OCI-LY7 (cell line): ENCODE results near the gene CHD5. TPM values are rescaled to one million over a fixed set of nuclear protein-coding genes. Genes with fewer than 3 reads are reported as not detected.

Experiments used
- BruUV-seq: library from RNA; stranded (reverse); fragments of 400-500 nt; replicated peaks from 2 replicates; lab custom pipeline; 2021; lab: Mats Ljungman, UMichigan
- CTCF ChIA-PET: fragments of 300-600 bp; sonication (Branson Sonifier 250); formaldehyde crosslinking; loops from one replicate; lab custom pipeline; 2022; ENCODE audit warnings: antibody characterized with exemption; ENCODE audit not compliant: unreplicated experiment; lab: Charles Lee
- POLR2A ChIA-PET: fragments of 300-600 bp; sonication (Branson Sonifier 250); formaldehyde crosslinking; loops from one replicate; lab custom pipeline; 2022; ENCODE audit warnings: antibody characterized with exemption; lab: Charles Lee
- DNase-seq: peaks from one replicate; pipeline ENCODE4 v3.0.0-alpha.2; 2015; ENCODE audit warnings: low spot score
- H2AFZ ChIP-seq: fragments of 200-600 bp; sonication (generic), shearing (Covaris generic); 2 replicates; pipeline ENCODE4 v1.6.1; 2014; ENCODE audit warnings: mild to moderate bottlenecking, antibody characterized with exemption, low read length, moderate library complexity
- H3K27ac ChIP-seq: fragments of 200-600 bp; sonication (generic); 2 replicates; pipeline ENCODE4 v1.5.1; 2014; ENCODE audit warnings: mixed run types, low read depth, mild to moderate bottlenecking, moderate library complexity, low read length, inconsistent platforms; ENCODE audit not compliant: poor library complexity, severe bottlenecking
- H3K36me3 ChIP-seq: fragments of 200-600 bp; sonication (generic); 2 replicates; pipeline ENCODE4 v1.6.1; 2014; ENCODE audit warnings: mild to moderate bottlenecking, antibody characterized with exemption, low read length, moderate library complexity, mixed read lengths; ENCODE audit not compliant: insufficient read depth
- H3K4me1 ChIP-seq: fragments of 200-600 bp; sonication (generic); 2 replicates; pipeline ENCODE4 v1.5.1; 2014; ENCODE audit warnings: mild to moderate bottlenecking, low read length; ENCODE audit not compliant: insufficient read depth, poor library complexity, severe bottlenecking
- H3K4me2 ChIP-seq: fragments of 200-600 bp; sonication (generic); 2 replicates; pipeline ENCODE4 v1.6.1; 2014; ENCODE audit warnings: mild to moderate bottlenecking, low read length
- H3K4me3 ChIP-seq: fragments of 200-600 bp; sonication (generic); 2 replicates; pipeline ENCODE4 v1.5.1; 2014; ENCODE audit warnings: mild to moderate bottlenecking, low read depth, low read length; ENCODE audit not compliant: poor library complexity, severe bottlenecking
- H3K79me2 ChIP-seq: fragments of 200-600 bp; sonication (generic); 2 replicates; pipeline ENCODE4 v1.6.1; 2016; ENCODE audit warnings: low read depth, mild to moderate bottlenecking, low read length, moderate library complexity, mixed read lengths; ENCODE audit not compliant: insufficient read depth
- H3K9me2 ChIP-seq: fragments of 200-600 bp; sonication (generic); 2 replicates; pipeline ENCODE4 v1.6.1; 2016; ENCODE audit warnings: mild to moderate bottlenecking, low read length, mixed read lengths; ENCODE audit not compliant: insufficient read depth
- H3K9me3 ChIP-seq: fragments of 200-600 bp; sonication (generic); 2 replicates; pipeline ENCODE4 v1.6.1; 2014; ENCODE audit warnings: mild to moderate bottlenecking, mixed run types, low read length, mixed read lengths
- H4K20me1 ChIP-seq: fragments of 200-600 bp; sonication (generic); 2 replicates; pipeline ENCODE4 v1.6.1; 2014; ENCODE audit warnings: mild to moderate bottlenecking, antibody characterized with exemption, low read length, moderate library complexity, mixed read lengths; ENCODE audit not compliant: insufficient read depth
- CTCF ChIP-seq: fragments of 200-600 bp; sonication (generic); conservative IDR thresholded peaks from 2 replicates; pipeline ENCODE4 v1.5.1; 2014; ENCODE audit warnings: mild to moderate bottlenecking, antibody characterized with exemption, low read length, moderate library complexity, mixed read lengths
- EZH2phosphoT487 ChIP-seq: fragments of 200-600 bp; sonication (generic); IDR thresholded peaks from 2 replicates; pipeline ENCODE4 v1.6.1; 2018; ENCODE audit warnings: low read depth, borderline replicate concordance, mild to moderate bottlenecking, mixed run types, antibody characterized with exemption, low read length, moderate library complexity, mixed read lengths
- intact Hi-C: fragments of 100-400 bp; cut with micrococcal nuclease; formaldehyde crosslinking; loops from one replicate; pipeline ENCODE4 v1.10.0; 2022; ENCODE audit not compliant: unreplicated experiment
- total RNA-seq, 2 experiments: library from RNA; depleted of rRNA in 1 of 2; stranded (reverse); fragments of >200 nt in 1 of 2; shearing (Covaris generic) in 1 of 2; gene quantifications; 2 replicates each; pipeline ENCODE4 v1.2.3, GENCODE V29; 2014 to 2022

CHD5 gene
- total RNA-seq, 2 experiments from 2014 or later, result 0.19 to 0.38 TPM

- no peak overlapping the region for H3K4me3 ChIP-seq
- no peaks in the 10 kb centered on the region for H3K79me2 ChIP-seq
- intact Hi-C loops, result no loop called here
- H3K27ac ChIP-seq, result no peak overlapping the region
- no peaks in the 10 kb centered on the region for H3K4me1 ChIP-seq
- no peaks in the 10 kb centered on the region for H3K9me3 ChIP-seq
- H2AFZ ChIP-seq, result no peak overlapping the region
- no peaks in the 10 kb centered on the region for H3K36me3 ChIP-seq
- no peak overlapping the region; the same call in 1 of the 2 replicates for H3K4me2 ChIP-seq
- TF ChIP-seq EZH2phosphoT487 (no peak), CTCF (no peak)
- DNase-seq, result peak; percentile 63
- H4K20me1 ChIP-seq, result no peaks in the 10 kb centered on the region
- POLR2A ChIA-PET, result no interaction called here
- CTCF ChIA-PET, result interaction anchor here (0.6 kb wide), 1 partner anchor 396 kb away, joined by 4 read pairs; no protein-coding TSS in a partner anchor
- BruUV-seq, result no TSS peak
- H3K9me2 ChIP-seq, result no peaks in the 10 kb centered on the region
These were observed 52.4 kb downstream of the CHD5 start for GRCh38 chr1:6127587-6128163.

- CTCF ChIA-PET, result no interaction called here
- POLR2A ChIA-PET, result no interaction called here
These were observed 53.5 kb downstream of the CHD5 start for GRCh38 chr1:6126521-6127067.

More at GRCh38 chr1:6126521-6127067, 53.5 kb downstream of the CHD5 start:
- intact Hi-C loops, result no loop called here
- Histone ChIP-seq H3K9me2 (no peaks in the 10 kb centered on the region), H3K4me2 (no peak overlapping the region), H2AFZ (no peak overlapping the region), H3K4me3 (no peak overlapping the region), H3K36me3 (no peaks in the 10 kb centered on the region), H3K4me1 (no peaks in the 10 kb centered on the region), H3K9me3 (no peaks in the 10 kb centered on the region), H4K20me1 (no peaks in the 10 kb centered on the region), H3K79me2 (no peaks in the 10 kb centered on the region), H3K27ac (no peak overlapping the region)
- BruUV-seq, result no TSS peak
- TF ChIP-seq CTCF (no peak), EZH2phosphoT487 (no peak)
- DNase-seq, result no peak
